SK-N-SH (cell line): ENCODE data around the gene CCL22. TPM values are rescaled to one million over a fixed set of nuclear protein-coding genes. Genes with fewer than 3 reads are reported as not detected.

Experiments used
- CTCF ChIA-PET: fragments of 300-600, 350-600 bp; formaldehyde crosslinking; extraction: SDS; loops from one replicate; lab custom pipeline; 2021; lab: Yijun Ruan, JAX
- POLR2A ChIA-PET: fragments of 350-600 bp; sonication (Branson Sonifier 250); formaldehyde crosslinking; extraction: SDS; loops from one replicate; lab custom pipeline; 2020; ENCODE audit warnings: antibody characterized with exemption, inconsistent platforms; lab: Yijun Ruan, JAX
- DNase-seq: peaks from one replicate; pipeline ENCODE4 v3.0.0; 2012
- H2AFZ ChIP-seq: fragments of 200-600 bp; sonication (generic); 2 replicates; pipeline ENCODE4 v1.8.1; 2016; ENCODE audit warnings: antibody characterized with exemption, mild to moderate bottlenecking, low read depth
- H3F3A ChIP-seq: fragments of 200-600 bp; sonication (generic); replicated peaks from 2 replicates; pipeline ENCODE3; 2016; ENCODE audit warnings: antibody characterized with exemption, mild to moderate bottlenecking; ENCODE audit not compliant: insufficient read depth
- H3K27ac ChIP-seq, 2 experiments: fragments of 200-500 bp in 1 of 2; fragments of 200-600 bp in 1 of 2; sonication (Bioruptor generic) in 1 of 2; sonication (generic), shearing (Covaris generic) in 1 of 2; 2 replicates each; pipeline versions ENCODE4 v1.5.1 to v1.6.1; 2014 to 2016; ENCODE audit warnings: low read depth in 2 of 2, inconsistent platforms in 1 of 2, low read length in 1 of 2, mild to moderate bottlenecking in 1 of 2, mixed read lengths in 1 of 2
- H3K27me3 ChIP-seq: fragments of 200-600 bp; sonication (generic), shearing (Covaris generic); 2 replicates; pipeline ENCODE4 v1.6.1; 2016; ENCODE audit warnings: mixed run types; ENCODE audit not compliant: insufficient read depth
- H3K36me3 ChIP-seq, 2 experiments: fragments of 200-500 bp in 1 of 2; fragments of 200-600 bp in 1 of 2; sonication (Bioruptor generic) in 1 of 2; sonication (generic) in 1 of 2; replicated peaks in 1 of 2; 2 replicates each; pipeline versions ENCODE3 to v1.5.1; 2014 to 2016; ENCODE audit warnings: low read length in 1 of 2, mild to moderate bottlenecking in 1 of 2; ENCODE audit not compliant: insufficient read depth in 2 of 2, control insufficient read depth in 1 of 2
- H3K4me1 ChIP-seq, 2 experiments: fragments of 200-500 bp in 1 of 2; fragments of 200-600 bp in 1 of 2; sonication (Bioruptor generic) in 1 of 2; sonication (generic), shearing (Covaris generic) in 1 of 2; 2 replicates each; pipeline versions ENCODE4 v1.5.1 to v1.6.1; 2014 to 2016; ENCODE audit warnings: low read depth in 1 of 2, low read length in 1 of 2, mixed run types in 1 of 2; ENCODE audit not compliant: insufficient read depth in 2 of 2, control insufficient read depth in 1 of 2
- H3K4me2 ChIP-seq: fragments of 200-600 bp; sonication (generic), shearing (Covaris generic); 2 replicates; pipeline ENCODE4 v1.6.1; 2017; ENCODE audit warnings: mixed run types
- H3K4me3 ChIP-seq, 2 experiments: fragments of 200-500 bp in 1 of 2; fragments of 200-600 bp in 1 of 2; sonication (Bioruptor generic) in 1 of 2; sonication (generic), shearing (Covaris generic) in 1 of 2; 2 replicates each; pipeline versions ENCODE4 v1.5.1 to v1.8.1; 2014 to 2016; ENCODE audit warnings: low read depth in 2 of 2, inconsistent platforms in 1 of 2, low read length in 1 of 2, mild to moderate bottlenecking in 1 of 2, mixed read lengths in 1 of 2, moderate library complexity in 1 of 2
- H3K79me2 ChIP-seq: fragments of 200-600 bp; sonication (generic); 2 replicates; pipeline ENCODE4 v1.8.1; 2017; ENCODE audit warnings: mild to moderate bottlenecking; ENCODE audit not compliant: insufficient read depth
- H3K9ac ChIP-seq: fragments of 200-600 bp; sonication (generic); 2 replicates; pipeline ENCODE4 v1.6.1; 2017; ENCODE audit warnings: mixed run types
- H3K9me2 ChIP-seq: fragments of 200-600 bp; sonication (generic); 2 replicates; pipeline ENCODE4 v1.6.1; 2017; ENCODE audit warnings: mixed run types
- H3K9me3 ChIP-seq: fragments of 200-600 bp; sonication (generic); 2 replicates; pipeline ENCODE4 v1.6.1; 2017; ENCODE audit warnings: mixed run types, mild to moderate bottlenecking, moderate library complexity
- H4K20me1 ChIP-seq: fragments of 200-600 bp; sonication (generic); 2 replicates; pipeline ENCODE4 v1.6.1; 2017; ENCODE audit warnings: mild to moderate bottlenecking, mixed run types; ENCODE audit not compliant: insufficient read depth
- CHD2 ChIP-seq: fragments of 150-350 bp; IDR thresholded peaks from 2 replicates; pipeline ENCODE4 v1.6.1; 2018; ENCODE audit warnings: low read length; ENCODE audit not compliant: partially characterized antibody
- EZH2phosphoT487 ChIP-seq: fragments of 200-600 bp; sonication (generic); IDR thresholded peaks from 2 replicates; pipeline ENCODE4 v1.6.1; 2017; ENCODE audit warnings: low read depth, mixed run types, mild to moderate bottlenecking, antibody characterized with exemption, moderate library complexity, borderline replicate concordance
- FOSL2 ChIP-seq: IDR thresholded peaks from 2 replicates; pipeline ENCODE4 v1.4.0; 2012; ENCODE audit warnings: low read depth, mild to moderate bottlenecking, moderate library complexity, borderline replicate concordance
- FOXM1 ChIP-seq: IDR thresholded peaks from 2 replicates; pipeline ENCODE4 v1.4.0; 2012; ENCODE audit warnings: low read depth, mild to moderate bottlenecking
- GABPA ChIP-seq: IDR thresholded peaks from 2 replicates; pipeline ENCODE4 v1.4.0; 2012; ENCODE audit warnings: low read depth, mild to moderate bottlenecking
- JUND ChIP-seq: IDR thresholded peaks from 2 replicates; pipeline ENCODE4 v1.4.0; 2012
- MEF2A ChIP-seq: IDR thresholded peaks from 2 replicates; pipeline ENCODE4 v1.4.0; 2012; ENCODE audit warnings: low read depth, borderline replicate concordance
- NFIC ChIP-seq: IDR thresholded peaks from 2 replicates; pipeline ENCODE4 v1.4.0; 2012; ENCODE audit warnings: borderline replicate concordance
- NRF1 ChIP-seq: IDR thresholded peaks from 2 replicates; pipeline ENCODE4 v1.6.1; 2012; ENCODE audit warnings: low read depth, mild to moderate bottlenecking, low read length
- RAD21 ChIP-seq: IDR thresholded peaks from 2 replicates; pipeline ENCODE4 v1.6.1; 2012; ENCODE audit warnings: mild to moderate bottlenecking, low read length
- RCOR1 ChIP-seq: fragments of 150-350 bp; IDR thresholded peaks from 2 replicates; pipeline ENCODE4 v1.6.1; 2017; ENCODE audit warnings: antibody characterized with exemption, low read length
- RFX5 ChIP-seq: IDR thresholded peaks from 2 replicates; pipeline ENCODE4 v1.6.1; 2012; ENCODE audit warnings: mild to moderate bottlenecking, improper control_type of control experiment, low read length
- RXRA ChIP-seq: IDR thresholded peaks from 2 replicates; pipeline ENCODE4 v1.4.0; 2012; ENCODE audit warnings: low read depth, mild to moderate bottlenecking, borderline replicate concordance
- SMC3 ChIP-seq: IDR thresholded peaks from 2 replicates; pipeline ENCODE4 v1.6.1; 2012; ENCODE audit warnings: low read depth, low read length, improper control_type of control experiment
- TCF12 ChIP-seq: IDR thresholded peaks from 2 replicates; pipeline ENCODE4 v1.4.0; 2012
- TEAD4 ChIP-seq: IDR thresholded peaks from 2 replicates; pipeline ENCODE4 v1.4.0; 2012; ENCODE audit warnings: mild to moderate bottlenecking, borderline replicate concordance; ENCODE audit not compliant: insufficient read depth
- YY1 ChIP-seq: IDR thresholded peaks from 2 replicates; pipeline ENCODE4 v1.4.0; 2012; ENCODE audit warnings: low read depth, mild to moderate bottlenecking
- WGBS: methylation state at CpG from one replicate; pipeline ENCODE4 v1.1.6; 2017; ENCODE audit warnings: low lambda C conversion rate; 5-methylcytosine and 5-hydroxymethylcytosine counted together
- polyA plus RNA-seq, 3 experiments: library from polyadenylated mRNA; depleted of rRNA; stranded (reverse); fragments of >200 nt; gene quantifications; 2 replicates each; pipeline ENCODE4 v1.2.3, GENCODE V29; 2012
- TF ChIP-seq, protein P1 (sequence below): IDR thresholded peaks from 2 replicates; pipeline ENCODE4 v1.4.0; 2012; ENCODE audit warnings: low read depth
- TF ChIP-seq, protein P2 (sequence below): fragments of 150-350 bp; IDR thresholded peaks from 2 replicates; pipeline ENCODE4 v1.6.1; 2016; ENCODE audit warnings: mild to moderate bottlenecking, low read depth, low read length
- TF ChIP-seq, protein P3 (sequence below): IDR thresholded peaks from 2 replicates; pipeline ENCODE4 v1.4.0; 2012; ENCODE audit warnings: low read depth, borderline replicate concordance

Gene CCL22
- polyA plus RNA-seq, 1 of the 3 experiments (the other 2 are of a cell fraction) = not detected

DNA sequence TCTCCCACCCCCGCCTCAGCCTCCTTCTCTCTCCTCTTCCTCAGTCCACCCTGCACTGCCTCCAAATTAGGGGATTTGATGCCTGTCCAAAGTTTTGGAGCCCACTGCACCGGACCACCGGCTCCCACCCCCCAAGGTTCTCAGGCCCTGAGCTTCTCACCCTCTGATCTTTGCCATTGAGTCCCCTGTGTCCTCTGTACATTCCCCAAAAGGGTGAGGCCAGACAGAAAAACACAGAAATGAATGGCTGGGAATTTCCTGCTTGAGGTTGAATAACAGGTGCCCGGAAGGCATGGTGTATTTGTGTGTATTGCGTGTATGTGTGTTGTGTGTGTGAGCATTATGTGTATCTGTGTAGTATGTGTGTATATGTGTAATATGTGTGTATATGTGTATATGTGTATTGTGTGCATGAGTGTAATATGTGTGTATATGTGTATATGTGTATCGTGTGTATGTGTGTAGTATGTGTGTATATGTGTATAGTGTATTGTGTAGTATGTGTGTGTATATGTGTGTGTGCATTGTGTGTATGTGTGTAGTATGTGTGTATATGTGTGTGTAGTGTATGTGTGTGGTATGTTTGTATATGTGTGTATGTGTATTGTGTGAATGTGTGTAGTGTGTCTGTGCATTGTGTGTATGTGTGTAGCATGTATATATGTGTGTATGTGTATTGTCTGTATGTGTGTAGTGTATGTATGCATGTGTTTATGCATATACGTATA is 29.9 kb downstream of the CCL22 start:
- H3F3A ChIP-seq = no peaks in the 10 kb centered on the region
- ChIA-PET CTCF (interaction anchor here (1.1 kb wide), 1 partner anchor 28 kb away, joined by 3 read pairs; no protein-coding TSS in a partner anchor), POLR2A (no interaction called here)
- no peaks in the 10 kb centered on the region for H3K9me3 ChIP-seq
- no peak overlapping the region for H3K4me3 ChIP-seq
- H3K36me3 ChIP-seq = no peaks in the 10 kb centered on the region
- H3K9me2 ChIP-seq = no peaks in the 10 kb centered on the region
- no peak overlapping the region for H3K4me2 ChIP-seq
- 76% methylated on average over 7 of the region's 7 CpGs for WGBS
- H4K20me1 ChIP-seq = no peaks in the 10 kb centered on the region
- TF ChIP-seq RFX5 (no peak), MEF2A (no peak), FOXM1 (no peak), JUND (no peak), FOSL2 (no peak), RXRA (no peak), GABPA (no peak), TCF12 (no peak), SMC3 (no peak)
- TF ChIP-seq, protein P1, sequence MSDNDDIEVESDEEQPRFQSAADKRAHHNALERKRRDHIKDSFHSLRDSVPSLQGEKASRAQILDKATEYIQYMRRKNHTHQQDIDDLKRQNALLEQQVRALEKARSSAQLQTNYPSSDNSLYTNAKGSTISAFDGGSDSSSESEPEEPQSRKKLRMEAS = no peak
- H2AFZ ChIP-seq = no peak overlapping the region
- H3K4me1 ChIP-seq = peaks cover 2 to 8% of the 10 kb centered on the region in 2 experiments; a peak in 3 of 4 replicates
- no peaks in the 10 kb centered on the region for H3K27me3 ChIP-seq
- H3K79me2 ChIP-seq = no peaks in the 10 kb centered on the region
- DNase-seq = no peak
- no peak overlapping the region for H3K27ac ChIP-seq
- no peak overlapping the region for H3K9ac ChIP-seq

- no peaks in the 10 kb centered on the region for H3F3A ChIP-seq
- WGBS = 74% methylated on average over 3 of the region's 3 CpGs
These were observed 30.5 kb downstream of the CCL22 start for GRCh38 chr16:57389087-57389468.

More at GRCh38 chr16:57389087-57389468, 30.5 kb downstream of the CCL22 start:
- Histone ChIP-seq H3K9me2 (no peaks in the 10 kb centered on the region), H3K4me1 (peaks cover 0 to 2% of the 10 kb centered on the region in 2 experiments; a peak in 2 of 4 replicates), H3K4me2 (no peak overlapping the region), H3K36me3 (no peaks in the 10 kb centered on the region), H3K27ac (no peak overlapping the region), H3K9me3 (no peaks in the 10 kb centered on the region), H3K4me3 (no peak overlapping the region), H4K20me1 (no peaks in the 10 kb centered on the region)
- CTCF ChIA-PET = no interaction called here
- TF ChIP-seq CHD2 (no peak), FOXM1 (no peak), RXRA (no peak), TEAD4 (no peak), NRF1 (no peak), SMC3 (no peak), NFIC (no peak), RCOR1 (no peak), RAD21 (no peak), YY1 (no peak), TCF12 (no peak), JUND (no peak), EZH2phosphoT487 (no peak)
- TF ChIP-seq, protein P1 = no peak
- TF ChIP-seq, protein P2, sequence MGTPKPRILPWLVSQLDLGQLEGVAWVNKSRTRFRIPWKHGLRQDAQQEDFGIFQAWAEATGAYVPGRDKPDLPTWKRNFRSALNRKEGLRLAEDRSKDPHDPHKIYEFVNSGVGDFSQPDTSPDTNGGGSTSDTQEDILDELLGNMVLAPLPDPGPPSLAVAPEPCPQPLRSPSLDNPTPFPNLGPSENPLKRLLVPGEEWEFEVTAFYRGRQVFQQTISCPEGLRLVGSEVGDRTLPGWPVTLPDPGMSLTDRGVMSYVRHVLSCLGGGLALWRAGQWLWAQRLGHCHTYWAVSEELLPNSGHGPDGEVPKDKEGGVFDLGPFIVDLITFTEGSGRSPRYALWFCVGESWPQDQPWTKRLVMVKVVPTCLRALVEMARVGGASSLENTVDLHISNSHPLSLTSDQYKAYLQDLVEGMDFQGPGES = no peak
- TF ChIP-seq, protein P3, sequence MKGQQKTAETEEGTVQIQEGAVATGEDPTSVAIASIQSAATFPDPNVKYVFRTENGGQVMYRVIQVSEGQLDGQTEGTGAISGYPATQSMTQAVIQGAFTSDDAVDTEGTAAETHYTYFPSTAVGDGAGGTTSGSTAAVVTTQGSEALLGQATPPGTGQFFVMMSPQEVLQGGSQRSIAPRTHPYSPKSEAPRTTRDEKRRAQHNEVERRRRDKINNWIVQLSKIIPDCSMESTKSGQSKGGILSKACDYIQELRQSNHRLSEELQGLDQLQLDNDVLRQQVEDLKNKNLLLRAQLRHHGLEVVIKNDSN = no peak
- TF ChIP-seq, all 33 proteins: peak for 0
- Histone ChIP-seq H3K79me2 (no peaks in the 10 kb centered on the region), H3K27me3 (no peaks in the 10 kb centered on the region), H2AFZ (no peak overlapping the region), H3K9ac (no peak overlapping the region)
- no peak for DNase-seq
- POLR2A ChIA-PET = no interaction called here
